ENCODE measurements around the gene HBA1. TPM values are rescaled to one million over a fixed set of nuclear protein-coding genes. Genes with fewer than 3 reads are reported as not detected.
"Not testable (repeated sequence)": the region's sequence is repeated elsewhere in the genome, so short reads cannot be mapped to it uniquely, and the experiment has no call there.

HBA1 gene
- polyA plus RNA-seq, 2 donors: 0.47 to 0.55 TPM

DNA sequence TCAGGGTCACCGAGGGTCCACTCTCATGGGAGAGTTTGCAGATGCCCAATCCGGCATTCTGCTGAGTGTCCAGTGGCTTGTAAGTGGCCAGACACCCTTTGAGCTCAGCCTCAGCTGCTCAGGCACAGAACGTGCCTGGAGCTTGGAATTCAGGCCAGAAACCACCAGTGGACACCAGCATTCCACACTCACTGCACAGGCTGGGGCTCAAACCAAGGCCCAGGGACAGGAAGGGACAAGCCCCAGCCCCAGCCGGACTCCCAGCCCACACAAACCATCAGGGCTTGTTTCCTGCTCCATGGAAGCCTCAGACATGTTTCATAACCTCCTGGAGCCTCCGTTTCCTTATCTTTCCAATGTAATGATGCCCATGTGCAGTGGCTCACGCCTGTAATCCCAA, 33.0 kb upstream of the HBA1 start:
- 62 to 72% methylated on average over 6 of the region's 6 CpGs for WGBS, 2 donors
- Histone ChIP-seq H3K27me3 (ENCODE audit: control insufficient read depth in 1 of 2, insufficient read depth in 2 of 2, low read length in 2 of 2) (peaks cover 0 to 2% of the 10 kb centered on the region in 2 donors), H3K4me3 (ENCODE audit: low read depth in 1 of 2, low read length in 2 of 2) (no peak overlapping the region), H3K4me1 (ENCODE audit: control insufficient read depth in 2 of 2, insufficient read depth in 2 of 2, low read length in 1 of 2) (no peaks in the 10 kb centered on the region), H3K9me3 (ENCODE audit: control insufficient read depth in 2 of 2, insufficient read depth in 1 of 2, low read depth in 1 of 2, low read length in 1 of 2) (no peaks in the 10 kb centered on the region), H3K36me3 (ENCODE audit: control insufficient read depth in 2 of 2, insufficient read depth in 2 of 2, low read length in 1 of 2) (no peaks in the 10 kb centered on the region), H3K27ac (ENCODE audit: low read depth in 2 of 2, low read length in 1 of 2) (no peak overlapping the region)

- Histone ChIP-seq H3K27me3 (ENCODE audit: control insufficient read depth in 1 of 2, insufficient read depth in 2 of 2, low read length in 2 of 2) (peaks cover 0 to 2% of the 10 kb centered on the region in 2 donors), H3K9me3 (ENCODE audit: control insufficient read depth in 2 of 2, insufficient read depth in 1 of 2, low read depth in 1 of 2, low read length in 1 of 2) (no peaks in the 10 kb centered on the region), H3K4me1 (ENCODE audit: control insufficient read depth in 2 of 2, insufficient read depth in 2 of 2, low read length in 1 of 2) (peaks cover 0 to 2% of the 10 kb centered on the region in 2 donors), H3K27ac (ENCODE audit: low read depth in 2 of 2, low read length in 1 of 2) (no peak overlapping the region), H3K4me3 (ENCODE audit: low read depth in 1 of 2, low read length in 2 of 2) (no peak overlapping the region), H3K36me3 (ENCODE audit: control insufficient read depth in 2 of 2, insufficient read depth in 2 of 2, low read length in 1 of 2) (no peaks in the 10 kb centered on the region)
- 88 to 89% methylated on average over 14 of the region's 14 CpGs for WGBS, 2 donors
Measured at GRCh38 chr16:144797-145252, 31.7 kb upstream of the HBA1 start.

- H3K36me3 ChIP-seq (ENCODE audit: control insufficient read depth in 2 of 2, insufficient read depth in 2 of 2, low read length in 1 of 2): no peaks in the 10 kb centered on the region
- H3K4me3 ChIP-seq (ENCODE audit: low read depth in 1 of 2, low read length in 2 of 2): no peak overlapping the region
- H3K27me3 ChIP-seq (ENCODE audit: control insufficient read depth in 1 of 2, insufficient read depth in 2 of 2, low read length in 2 of 2): peaks cover 0 to 2% of the 10 kb centered on the region in 2 donors
- WGBS, 2 donors: 86 to 91% methylated on average over 2 of the region's 2 CpGs
- peaks cover 0 to 2% of the 10 kb centered on the region in 2 donors for H3K4me1 ChIP-seq (ENCODE audit: control insufficient read depth in 2 of 2, insufficient read depth in 2 of 2, low read length in 1 of 2)
- H3K9me3 ChIP-seq (ENCODE audit: control insufficient read depth in 2 of 2, insufficient read depth in 1 of 2, low read depth in 1 of 2, low read length in 1 of 2): no peaks in the 10 kb centered on the region
- no peak overlapping the region for H3K27ac ChIP-seq (ENCODE audit: low read depth in 2 of 2, low read length in 1 of 2)
Measured at GRCh38 chr16:146646-147045, 29.8 kb upstream of the HBA1 start.

DNA sequence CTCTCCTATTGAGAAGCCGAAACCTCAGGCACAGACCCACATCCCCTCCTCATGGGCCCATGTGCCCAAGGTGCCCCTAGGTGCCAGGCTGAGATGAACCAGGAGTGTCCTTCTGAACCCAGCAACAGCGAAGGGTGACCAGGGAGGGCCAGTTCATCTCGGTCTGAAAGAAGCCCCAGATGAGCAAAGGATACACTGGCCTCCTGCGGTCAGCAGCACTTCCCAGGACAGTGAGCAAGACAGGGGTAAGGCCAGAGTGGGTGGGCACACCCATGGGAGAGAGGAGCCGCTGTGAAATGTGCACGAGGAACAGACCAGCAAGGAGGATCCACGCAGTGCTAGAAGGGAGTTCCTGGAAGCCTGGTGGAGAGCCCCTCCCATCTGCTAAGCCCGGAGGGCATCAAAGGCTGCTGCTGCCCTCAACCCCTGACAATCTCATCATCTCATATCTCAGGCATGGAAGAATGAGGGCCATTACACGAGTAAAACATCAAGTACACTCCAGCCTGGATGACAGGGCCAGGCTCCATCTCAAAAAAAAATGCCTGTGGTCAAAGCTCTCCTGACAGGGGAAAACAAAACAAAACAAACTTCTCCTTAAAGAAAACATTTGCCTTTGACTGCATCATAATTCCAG, 27.3 kb upstream of the HBA1 start:
- no peak overlapping the region for H3K4me3 ChIP-seq (ENCODE audit: low read depth in 1 of 2, low read length in 2 of 2)
- H3K4me1 ChIP-seq (ENCODE audit: control insufficient read depth in 2 of 2, insufficient read depth in 2 of 2, low read length in 1 of 2): peaks cover 0 to 2% of the 10 kb centered on the region in 2 donors
- H3K36me3 ChIP-seq (ENCODE audit: control insufficient read depth in 2 of 2, insufficient read depth in 2 of 2, low read length in 1 of 2): no peaks in the 10 kb centered on the region
- H3K27ac ChIP-seq (ENCODE audit: low read depth in 2 of 2, low read length in 1 of 2): no peak overlapping the region
- peaks cover 0 to 2% of the 10 kb centered on the region in 2 donors for H3K27me3 ChIP-seq (ENCODE audit: control insufficient read depth in 1 of 2, insufficient read depth in 2 of 2, low read length in 2 of 2)
- 39 to 43% methylated on average over 9 of the region's 9 CpGs for WGBS, 2 donors
- H3K9me3 ChIP-seq (ENCODE audit: control insufficient read depth in 2 of 2, insufficient read depth in 1 of 2, low read depth in 1 of 2, low read length in 1 of 2): no peaks in the 10 kb centered on the region

- Histone ChIP-seq H3K27me3 (ENCODE audit: control insufficient read depth in 1 of 2, insufficient read depth in 2 of 2, low read length in 2 of 2) (no peaks in the 10 kb centered on the region), H3K4me3 (ENCODE audit: low read depth in 1 of 2, low read length in 2 of 2) (no peak within 1 kb of the TSS), H3K4me1 (ENCODE audit: control insufficient read depth in 2 of 2, insufficient read depth in 2 of 2, low read length in 1 of 2) (peaks cover 0 to 6% of the 10 kb centered on the region in 2 donors), H3K27ac (ENCODE audit: low read depth in 2 of 2, low read length in 1 of 2) (no peak within 1 kb of the TSS), H3K36me3 (ENCODE audit: control insufficient read depth in 2 of 2, insufficient read depth in 2 of 2, low read length in 1 of 2) (no peaks in the 10 kb centered on the region), H3K9me3 (ENCODE audit: control insufficient read depth in 2 of 2, insufficient read depth in 1 of 2, low read depth in 1 of 2, low read length in 1 of 2) (no peaks in the 10 kb centered on the region)
- 77% methylated on average over 17 of the region's 17 CpGs for WGBS, 2 donors
Measured at GRCh38 chr16:152141-153128, 24.0 kb upstream of the HBA1 start, which contains the start of gene HBZ. Gene HBZ, plus strand, starts transcription at chr16:152644. Its CDS starts 266 bp downstream, at chr16:152910.

DNA sequence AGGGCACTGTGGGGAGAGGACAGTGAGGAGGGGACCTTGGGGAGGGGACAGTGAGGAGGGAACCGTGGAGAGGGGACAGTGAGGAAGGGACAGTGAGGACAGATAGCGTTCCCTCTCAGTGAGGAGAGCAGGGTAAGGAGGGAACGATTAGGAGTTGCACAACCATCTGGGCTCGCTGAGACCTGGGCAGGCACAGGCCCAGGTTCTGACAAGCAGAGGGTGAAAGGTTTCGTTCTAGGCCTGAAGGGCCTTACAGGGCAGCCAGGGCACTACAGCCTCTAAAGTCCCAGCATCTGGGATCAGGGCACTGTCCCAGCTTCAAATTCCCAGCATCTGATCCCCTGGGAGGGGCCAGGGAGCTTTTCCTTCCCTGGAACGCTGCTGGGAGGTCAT, 23.4 kb upstream of the HBA1 start:
- H3K27me3 ChIP-seq (ENCODE audit: control insufficient read depth in 1 of 2, insufficient read depth in 2 of 2, low read length in 2 of 2); H3K9me3 ChIP-seq (ENCODE audit: control insufficient read depth in 2 of 2, insufficient read depth in 1 of 2, low read depth in 1 of 2, low read length in 1 of 2); H3K36me3 ChIP-seq (ENCODE audit: control insufficient read depth in 2 of 2, insufficient read depth in 2 of 2, low read length in 1 of 2); H3K4me3 ChIP-seq (ENCODE audit: low read depth in 1 of 2, low read length in 2 of 2); H3K27ac ChIP-seq (ENCODE audit: low read depth in 2 of 2, low read length in 1 of 2); H3K4me1 ChIP-seq (ENCODE audit: control insufficient read depth in 2 of 2, insufficient read depth in 2 of 2, low read length in 1 of 2): not testable (repeated sequence)
- WGBS, 2 donors: 48 to 50% methylated on average over 4 of the region's 6 CpGs

GRCh38 chr16:153550-154216, 22.8 kb upstream of the HBA1 start:
- not testable (repeated sequence) for H3K36me3 ChIP-seq (ENCODE audit: control insufficient read depth in 2 of 2, insufficient read depth in 2 of 2, low read length in 1 of 2); H3K27ac ChIP-seq (ENCODE audit: low read depth in 2 of 2, low read length in 1 of 2); H3K4me3 ChIP-seq (ENCODE audit: low read depth in 1 of 2, low read length in 2 of 2); H3K9me3 ChIP-seq (ENCODE audit: control insufficient read depth in 2 of 2, insufficient read depth in 1 of 2, low read depth in 1 of 2, low read length in 1 of 2); H3K4me1 ChIP-seq (ENCODE audit: control insufficient read depth in 2 of 2, insufficient read depth in 2 of 2, low read length in 1 of 2); H3K27me3 ChIP-seq (ENCODE audit: control insufficient read depth in 1 of 2, insufficient read depth in 2 of 2, low read length in 2 of 2)
- WGBS, 2 donors: 1% methylated on average over 19 of the region's 74 CpGs; no CpG with 5 or more reads in 1 of the 2 donors

- no peaks in the 10 kb centered on the region for H3K9me3 ChIP-seq (ENCODE audit: control insufficient read depth in 2 of 2, insufficient read depth in 1 of 2, low read depth in 1 of 2, low read length in 1 of 2)
- 3 to 5% methylated on average over 39 to 58 of the region's 59 CpGs for WGBS, 2 donors
- H3K4me3 ChIP-seq (ENCODE audit: low read depth in 1 of 2, low read length in 2 of 2): peak overlapping the region in 1 of 2 donors; percentile 14
- H3K27ac ChIP-seq (ENCODE audit: low read depth in 2 of 2, low read length in 1 of 2): no peak overlapping the region
- peaks cover 0 to 4% of the 10 kb centered on the region in 2 donors for H3K4me1 ChIP-seq (ENCODE audit: control insufficient read depth in 2 of 2, insufficient read depth in 2 of 2, low read length in 1 of 2)
- no peaks in the 10 kb centered on the region for H3K27me3 ChIP-seq (ENCODE audit: control insufficient read depth in 1 of 2, insufficient read depth in 2 of 2, low read length in 2 of 2)
- no peaks in the 10 kb centered on the region for H3K36me3 ChIP-seq (ENCODE audit: control insufficient read depth in 2 of 2, insufficient read depth in 2 of 2, low read length in 1 of 2)
Measured at GRCh38 chr16:154217-155030, 22.1 kb upstream of the HBA1 start.

GRCh38 chr16:155031-155398, 21.5 kb upstream of the HBA1 start:
- Histone ChIP-seq H3K27ac (ENCODE audit: low read depth in 2 of 2, low read length in 1 of 2) (no peak overlapping the region), H3K27me3 (ENCODE audit: control insufficient read depth in 1 of 2, insufficient read depth in 2 of 2, low read length in 2 of 2) (no peaks in the 10 kb centered on the region), H3K4me1 (ENCODE audit: control insufficient read depth in 2 of 2, insufficient read depth in 2 of 2, low read length in 1 of 2) (peaks cover 0 to 4% of the 10 kb centered on the region in 2 donors), H3K4me3 (ENCODE audit: low read depth in 1 of 2, low read length in 2 of 2) (no peak overlapping the region), H3K36me3 (ENCODE audit: control insufficient read depth in 2 of 2, insufficient read depth in 2 of 2, low read length in 1 of 2) (no peaks in the 10 kb centered on the region), H3K9me3 (ENCODE audit: control insufficient read depth in 2 of 2, insufficient read depth in 1 of 2, low read depth in 1 of 2, low read length in 1 of 2) (no peaks in the 10 kb centered on the region)
- WGBS, 2 donors: 62 to 66% methylated on average over 7 of the region's 7 CpGs

Data from esophagus (tissue), 2 donors.